VCaP (cell line): Measurements from ENCODE around the gene ANKLE1.

Source experiments
- H3K27ac ChIP-seq: fragments of 450-650 bp; 2 replicates; pipeline ENCODE4 v1.5.1; 2017
- CTCF ChIP-seq: fragments of 450-650 bp; conservative IDR thresholded peaks from 2 replicates; pipeline ENCODE4 v1.5.1; 2017; ENCODE audit warnings: mild to moderate bottlenecking, moderate library complexity

The ANKLE1 gene

GRCh38 chr19:17314007-17314593 lies 32.4 kb downstream of the ANKLE1 start:
- no peak overlapping the region for H3K27ac ChIP-seq
- no peak for TF ChIP-seq CTCF

DNA sequence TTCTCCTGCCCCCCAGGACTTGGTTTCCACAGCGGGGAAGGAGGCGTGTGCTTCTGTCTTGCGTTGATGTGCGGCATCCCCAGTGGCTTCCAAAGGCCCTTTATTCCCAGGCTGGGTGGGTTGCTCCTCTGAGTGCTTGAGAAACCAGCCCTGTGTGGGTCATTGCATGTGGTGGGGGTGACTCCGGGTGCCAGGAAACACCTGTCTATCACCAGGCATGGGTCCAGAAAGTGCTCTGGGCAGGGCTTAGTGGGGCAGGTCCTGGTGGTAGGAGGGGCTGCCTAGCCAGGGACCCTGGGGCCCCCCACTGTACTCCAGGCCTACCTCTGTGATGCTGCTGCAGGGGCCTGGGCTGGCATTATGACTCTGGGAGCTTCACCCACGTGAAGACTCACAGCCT lies 37.3 kb downstream of the ANKLE1 start:
- no peak for TF ChIP-seq CTCF
- H3K27ac ChIP-seq: no peak overlapping the region

DNA sequence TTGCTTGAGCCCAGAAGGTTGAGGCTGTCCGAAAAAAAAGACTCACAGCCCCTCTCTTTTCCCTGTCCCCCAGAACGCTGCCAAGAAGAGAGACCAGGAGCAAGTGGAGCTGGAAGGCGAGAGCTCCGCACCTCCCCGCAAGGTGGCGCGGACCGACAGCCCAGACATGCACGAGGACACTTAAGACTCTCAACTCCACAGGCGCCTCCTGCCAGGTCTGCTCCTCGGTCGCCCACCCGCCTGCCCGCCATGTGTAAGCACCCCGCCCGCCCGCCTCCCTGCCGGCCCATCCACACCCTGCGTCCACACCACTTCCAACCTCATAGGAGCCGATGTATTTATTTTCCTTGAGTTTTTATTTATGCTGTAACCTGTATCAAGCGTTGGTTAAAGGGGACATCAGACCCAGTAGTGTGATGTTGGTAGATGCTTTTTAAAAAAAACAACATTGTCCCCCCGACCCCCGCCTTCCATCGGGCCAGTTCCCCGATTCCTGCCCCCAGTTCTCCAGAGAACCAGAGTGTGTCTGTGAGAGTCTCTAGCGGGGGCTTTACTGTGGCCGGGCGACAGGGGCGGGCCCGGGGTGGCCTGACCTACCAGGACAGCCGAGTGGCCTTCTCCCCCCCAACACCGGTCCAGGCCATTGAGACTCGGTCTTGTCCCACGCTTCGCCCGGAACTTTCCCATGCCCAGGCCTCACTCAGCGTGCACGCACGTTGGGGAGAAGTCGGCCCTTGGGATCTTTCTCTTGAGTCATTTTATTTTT lies 38.0 kb downstream of the ANKLE1 start:
- TF ChIP-seq CTCF: no peak

DNA sequence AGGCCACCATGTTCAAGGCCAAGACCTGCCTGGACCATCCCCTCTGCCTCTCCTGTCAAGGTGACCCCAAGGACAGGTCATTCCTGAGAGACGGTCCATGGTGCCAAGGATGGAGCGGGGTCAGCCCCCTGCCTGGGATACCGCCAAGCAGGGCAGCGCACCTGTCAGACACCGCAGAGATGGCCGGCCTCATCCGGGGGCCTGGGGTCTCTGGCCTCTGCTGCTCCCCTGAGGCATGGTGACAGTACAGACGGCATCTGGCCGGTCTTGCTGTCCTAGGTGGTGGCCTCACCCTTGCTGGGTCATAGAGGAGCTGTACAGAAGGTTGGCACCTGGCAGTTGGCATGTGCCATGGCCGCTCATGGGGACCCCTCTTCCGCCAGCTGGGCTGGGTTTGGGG lies 38.7 kb downstream of the ANKLE1 start:
- H3K27ac ChIP-seq: no peak overlapping the region
- TF ChIP-seq CTCF: no peak

More for the DNA sequence above, 38.0 kb downstream of the ANKLE1 start:
- no peak overlapping the region for H3K27ac ChIP-seq

DNA sequence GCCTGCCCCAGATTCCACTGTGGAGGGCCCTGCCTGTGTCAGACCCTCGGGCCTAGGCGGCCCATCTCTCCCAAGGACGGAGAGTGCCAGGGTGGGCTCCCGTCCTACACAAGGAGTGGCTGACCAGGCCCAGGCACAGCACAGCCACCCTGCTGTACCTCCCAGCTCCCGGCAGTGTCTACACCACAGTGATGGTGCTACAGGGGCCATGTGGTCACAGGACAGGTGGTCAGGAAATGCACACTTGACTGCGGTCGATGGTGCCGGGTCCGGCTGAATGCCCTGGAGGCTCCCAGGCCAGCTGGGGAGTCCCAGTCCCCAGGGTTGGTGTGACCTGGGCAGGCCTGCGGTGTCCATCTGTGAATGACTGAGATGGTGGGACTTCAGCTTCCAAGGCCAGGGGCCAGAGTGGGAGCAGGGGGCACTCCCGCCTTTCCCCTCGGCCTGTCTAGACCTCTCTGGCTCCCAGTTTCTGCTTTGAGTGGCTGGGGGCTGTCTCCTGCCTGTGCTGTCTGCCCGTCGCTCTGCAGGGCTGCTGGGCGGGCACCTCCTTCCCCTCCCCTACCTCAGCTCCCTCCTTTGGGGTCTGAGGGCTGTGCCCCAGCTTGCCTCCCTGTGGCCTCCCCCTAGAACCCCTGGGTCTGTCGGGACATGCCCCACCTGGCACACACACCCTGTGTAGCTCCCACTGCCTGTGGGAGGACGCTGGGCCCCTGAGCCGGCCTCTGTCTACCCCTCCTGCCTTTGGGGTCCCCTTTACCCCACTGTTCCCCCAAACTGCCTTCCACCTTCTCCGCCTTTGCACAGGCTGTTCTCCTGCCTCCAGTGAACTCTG lies 40.2 kb downstream of the ANKLE1 start:
- no peak for TF ChIP-seq CTCF
- H3K27ac ChIP-seq: no peak overlapping the region

- no peak overlapping the region for H3K27ac ChIP-seq
- no peak for TF ChIP-seq CTCF
Measured at GRCh38 chr19:17322854-17323253, 41.2 kb downstream of the ANKLE1 start.

- no peak overlapping the region for H3K27ac ChIP-seq
- no peak for TF ChIP-seq CTCF
Measured at GRCh38 chr19:17323300-17323963, 41.7 kb downstream of the ANKLE1 start.
